Measurements from ENCODE around the gene SEMA4D. TPM values are rescaled to one million over a fixed set of nuclear protein-coding genes. Genes with fewer than 3 reads are reported as not detected.

SEMA4D gene
- total RNA-seq, 4 donors from 2014 or later = 37.3 to 50.1 (median 42.6) TPM

GRCh38 chr9:89418474-89418845 lies 79.5 kb downstream of the SEMA4D start:
- no peaks in the 10 kb centered on the region for H3K36me3 ChIP-seq
- no peaks in the 10 kb centered on the region for H3K4me1 ChIP-seq
- H3K9me3 ChIP-seq = no peaks in the 10 kb centered on the region
- H3K4me3 ChIP-seq = no peak overlapping the region
- no peak for DNase-seq (ENCODE audit: low spot score in 2 of 2)
- TF ChIP-seq CTCF (IDR thresholded peaks at IDR 0.05) (no peak), EP300 (IDR thresholded peaks at IDR 0.05) (no peak), POLR2A (IDR thresholded peaks at IDR 0.05) (no peak), POLR2AphosphoS5 (IDR thresholded peaks at IDR 0.05) (no peak)
- H3K27me3 ChIP-seq = no peaks in the 10 kb centered on the region
- WGBS = 66% methylated on average over 9 of the region's 9 CpGs
- H3K27ac ChIP-seq = no peak overlapping the region

- 88% methylated on average over 6 of the region's 6 CpGs for WGBS
- no peaks in the 10 kb centered on the region for H3K36me3 ChIP-seq
- H3K4me3 ChIP-seq = no peak overlapping the region
- no peak overlapping the region for H3K27ac ChIP-seq
- no peaks in the 10 kb centered on the region for H3K4me1 ChIP-seq
- TF ChIP-seq POLR2AphosphoS5 (IDR thresholded peaks at IDR 0.05) (no peak), CTCF (IDR thresholded peaks at IDR 0.05) (no peak), POLR2A (IDR thresholded peaks at IDR 0.05) (no peak), EP300 (IDR thresholded peaks at IDR 0.05) (no peak)
- DNase-seq (ENCODE audit: low spot score in 2 of 2) = no peak
- H3K27me3 ChIP-seq = no peaks in the 10 kb centered on the region
- H3K9me3 ChIP-seq = no peaks in the 10 kb centered on the region
Observed at GRCh38 chr9:89417832-89418473, 80.0 kb downstream of the SEMA4D start.

- Histone ChIP-seq H3K36me3 (no peaks in the 10 kb centered on the region), H3K27me3 (no peaks in the 10 kb centered on the region), H3K9me3 (no peaks in the 10 kb centered on the region), H3K27ac (no peak overlapping the region), H3K4me3 (no peak overlapping the region), H3K4me1 (no peaks in the 10 kb centered on the region)
- no peak for TF ChIP-seq EP300 (IDR thresholded peaks at IDR 0.05)
- TF ChIP-seq POLR2AphosphoS5 (IDR thresholded peaks at IDR 0.05) = no peak
- no peak for TF ChIP-seq POLR2A (IDR thresholded peaks at IDR 0.05)
- TF ChIP-seq CTCF (IDR thresholded peaks at IDR 0.05) = no peak
- 92% methylated on average over 8 of the region's 9 CpGs for WGBS
- DNase-seq (ENCODE audit: low spot score in 2 of 2) = no peak
Observed at GRCh38 chr9:89414670-89415324, 83.1 kb downstream of the SEMA4D start.

GRCh38 chr9:89413963-89414638 lies 83.8 kb downstream of the SEMA4D start:
- DNase-seq (ENCODE audit: low spot score in 2 of 2) = no peak
- H3K4me3 ChIP-seq = no peak overlapping the region
- TF ChIP-seq CTCF (IDR thresholded peaks at IDR 0.05) = no peak
- H3K4me1 ChIP-seq = no peaks in the 10 kb centered on the region
- no peaks in the 10 kb centered on the region for H3K36me3 ChIP-seq
- WGBS = 94% methylated on average over 2 of the region's 4 CpGs
- no peaks in the 10 kb centered on the region for H3K27me3 ChIP-seq
- no peak overlapping the region for H3K27ac ChIP-seq
- H3K9me3 ChIP-seq = no peaks in the 10 kb centered on the region

- 81% methylated on average over 4 of the region's 4 CpGs for WGBS
- TF ChIP-seq POLR2A (IDR thresholded peaks at IDR 0.05) = no peak
- TF ChIP-seq EP300 (IDR thresholded peaks at IDR 0.05) = no peak
- TF ChIP-seq CTCF (IDR thresholded peaks at IDR 0.05) = no peak
- no peak for TF ChIP-seq POLR2AphosphoS5 (IDR thresholded peaks at IDR 0.05)
- no peaks in the 10 kb centered on the region for H3K4me1 ChIP-seq
- H3K36me3 ChIP-seq = no peaks in the 10 kb centered on the region
- DNase-seq (ENCODE audit: low spot score in 2 of 2) = no peak
- no peaks in the 10 kb centered on the region for H3K27me3 ChIP-seq
- no peaks in the 10 kb centered on the region for H3K9me3 ChIP-seq
- no peak overlapping the region for H3K27ac ChIP-seq
- no peak overlapping the region for H3K4me3 ChIP-seq
Observed at GRCh38 chr9:89412951-89413350, 85.0 kb downstream of the SEMA4D start.
